Thyroid gland (tissue), 4 donors: ENCODE results near the gene SYNPO2.

Experiments
- CTCF ChIP-seq, 6 experiments: fragments of 200-600 bp in 3 of 6; fragments of 450-650 bp in 3 of 6; sonication (generic) in 3 of 6; IDR thresholded peaks; one replicate each; pipeline ENCODE4 v1.5.1; 2016 to 2019; ENCODE audit warnings: antibody characterized with exemption in 6 of 6, mild to moderate bottlenecking in 2 of 6, inconsistent platforms in 1 of 6, moderate library complexity in 1 of 6
- POLR2A ChIP-seq, 2 donors: fragments of 450-650 bp; IDR thresholded peaks; one replicate each; pipeline ENCODE4 v1.6.1; 2017; ENCODE audit warnings: antibody characterized with exemption in 2 of 2, mild to moderate bottlenecking in 2 of 2, moderate library complexity in 1 of 2

GRCh38 chr4:119008761-119009160 is 120.1 kb downstream of the SYNPO2 start:
- TF ChIP-seq CTCF (IDR thresholded peaks at IDR 0.05) (no peak), POLR2A (IDR thresholded peaks at IDR 0.05) (no peak)
